ENCODE measurements around the gene MAP2K2.

The MAP2K2 gene

GRCh38 chr19:4045597-4046361 lies 78.1 kb downstream of the MAP2K2 start:
- DNase-seq (ENCODE audit: extremely low read depth in 1 of 2, low read depth in 1 of 2), result no peak

GRCh38 chr19:4044990-4045465 lies 78.9 kb downstream of the MAP2K2 start:
- no peak for DNase-seq (ENCODE audit: extremely low read depth in 1 of 2, low read depth in 1 of 2)

- DNase-seq (ENCODE audit: extremely low read depth in 1 of 2, low read depth in 1 of 2), result no peak
Observed at GRCh38 chr19:4043966-4044715, 79.8 kb downstream of the MAP2K2 start.

- no peak for DNase-seq (ENCODE audit: extremely low read depth in 1 of 2, low read depth in 1 of 2)
Observed at GRCh38 chr19:4043401-4043800, 80.5 kb downstream of the MAP2K2 start.

- no peak for DNase-seq (ENCODE audit: extremely low read depth in 1 of 2, low read depth in 1 of 2)
Observed at GRCh38 chr19:4042731-4043082, 81.2 kb downstream of the MAP2K2 start.

GRCh38 chr19:4042064-4042730 lies 81.7 kb downstream of the MAP2K2 start:
- no peak for DNase-seq (ENCODE audit: extremely low read depth in 1 of 2, low read depth in 1 of 2)

All from activated CD8-positive, alpha-beta memory T cell treated with anti-CD3 and anti-CD28 coated beads for 1 hour (primary cell).